ENCODE measurements around the gene EIF3F. TPM values are rescaled to one million over a fixed set of nuclear protein-coding genes. Genes with fewer than 3 reads are reported as not detected.

Gene EIF3F
- polyA plus RNA-seq, 3 donors, result 179 to 286 (median 243) TPM

- Histone ChIP-seq H4K20me1 (ENCODE audit: insufficient read depth, low read length) (no peaks in the 10 kb centered on the region), H3K79me2 (ENCODE audit: insufficient read depth, low read length) (no peaks in the 10 kb centered on the region), H3K4me2 (replicated peaks; ENCODE audit: extremely low read depth, low read length, poor library complexity, severe bottlenecking) (no peak overlapping the region), H3K27ac (ENCODE audit: low read depth in 1 of 2, low read length in 2 of 2) (no peak overlapping the region), H3K27me3 (ENCODE audit: control insufficient read depth in 2 of 2, insufficient read depth in 2 of 2, low read length in 2 of 2) (peaks cover 0 to 4% of the 10 kb centered on the region in 2 donors), H3K9me3 (replicated peaks in 1 of 2; ENCODE audit: control insufficient read depth in 1 of 2, insufficient read depth in 1 of 2, low read length in 2 of 2) (no peaks in the 10 kb centered on the region), H2AFZ (ENCODE audit: insufficient read depth, low read depth, low read length, poor library complexity, severe bottlenecking) (no peak overlapping the region), H3K4me3 (replicated peaks in 1 of 3; ENCODE audit: low read depth in 2 of 3, low read length in 3 of 3) (no peak overlapping the region), H3K9ac (ENCODE audit: insufficient read depth, low read length, poor library complexity, severe bottlenecking) (no peak overlapping the region), H3K36me3 (replicated peaks in 1 of 2; ENCODE audit: control insufficient read depth in 1 of 2, insufficient read depth in 2 of 2, low read length in 2 of 2) (no peaks in the 10 kb centered on the region), H3K4me1 (ENCODE audit: control insufficient read depth in 1 of 2, insufficient read depth in 2 of 2, low read length in 2 of 2) (no peaks in the 10 kb centered on the region)
- TF ChIP-seq, protein P1, sequence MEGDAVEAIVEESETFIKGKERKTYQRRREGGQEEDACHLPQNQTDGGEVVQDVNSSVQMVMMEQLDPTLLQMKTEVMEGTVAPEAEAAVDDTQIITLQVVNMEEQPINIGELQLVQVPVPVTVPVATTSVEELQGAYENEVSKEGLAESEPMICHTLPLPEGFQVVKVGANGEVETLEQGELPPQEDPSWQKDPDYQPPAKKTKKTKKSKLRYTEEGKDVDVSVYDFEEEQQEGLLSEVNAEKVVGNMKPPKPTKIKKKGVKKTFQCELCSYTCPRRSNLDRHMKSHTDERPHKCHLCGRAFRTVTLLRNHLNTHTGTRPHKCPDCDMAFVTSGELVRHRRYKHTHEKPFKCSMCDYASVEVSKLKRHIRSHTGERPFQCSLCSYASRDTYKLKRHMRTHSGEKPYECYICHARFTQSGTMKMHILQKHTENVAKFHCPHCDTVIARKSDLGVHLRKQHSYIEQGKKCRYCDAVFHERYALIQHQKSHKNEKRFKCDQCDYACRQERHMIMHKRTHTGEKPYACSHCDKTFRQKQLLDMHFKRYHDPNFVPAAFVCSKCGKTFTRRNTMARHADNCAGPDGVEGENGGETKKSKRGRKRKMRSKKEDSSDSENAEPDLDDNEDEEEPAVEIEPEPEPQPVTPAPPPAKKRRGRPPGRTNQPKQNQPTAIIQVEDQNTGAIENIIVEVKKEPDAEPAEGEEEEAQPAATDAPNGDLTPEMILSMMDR (IDR thresholded peaks at IDR 0.05), result no peak
- H3K27ac Mint-ChIP-seq, result no peak overlapping the region
- H3K9me3 Mint-ChIP-seq, result no peaks in the 10 kb centered on the region
- no peak for DNase-seq
- no peak overlapping the region for H3K4me3 Mint-ChIP-seq
- intact Hi-C loops (cut with micrococcal nuclease), result loop anchor here in 1 of 2 donors (2.0 kb wide), 1 partner anchor 67 kb away; no protein-coding TSS in a partner anchor
- H3K36me3 Mint-ChIP-seq, result no peaks in the 10 kb centered on the region
- peaks cover 9% of the 10 kb centered on the region for H3K4me1 Mint-ChIP-seq
- H3K27me3 Mint-ChIP-seq (ENCODE audit: low read depth in 3 of 3), result peaks cover 8 to 13% (median 11%) of the 10 kb centered on the region in 3 donors
- WGBS (ENCODE audit: insufficient coverage), result 79% methylated on average over 24 of the region's 32 CpGs
These were observed 44.3 kb downstream of the EIF3F start for GRCh38 chr11:8031248-8032115.

DNA sequence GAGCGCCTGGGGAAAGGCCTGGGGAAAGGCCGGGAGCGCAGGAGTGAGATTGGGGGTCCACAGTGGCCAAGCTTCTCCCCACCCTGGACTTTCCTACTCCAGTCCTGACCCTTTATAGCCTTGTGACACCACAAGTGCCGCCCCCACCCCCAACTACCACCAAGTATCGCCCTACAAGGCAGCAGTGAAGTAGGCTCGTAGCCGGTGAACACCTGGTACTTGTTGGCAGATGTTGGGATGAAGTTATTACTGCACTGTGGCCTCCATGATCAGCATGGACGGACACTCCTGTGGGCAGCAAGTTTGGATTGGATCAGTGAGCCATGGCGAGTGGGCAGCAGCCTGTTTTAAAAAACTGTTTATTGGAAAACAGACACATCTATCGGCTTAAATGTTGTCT is 45.0 kb downstream of the EIF3F start:
- TF ChIP-seq, protein P1 (IDR thresholded peaks at IDR 0.05), result no peak
- Histone ChIP-seq H3K27me3 (ENCODE audit: control insufficient read depth in 2 of 2, insufficient read depth in 2 of 2, low read length in 2 of 2) (peaks cover 0 to 4% of the 10 kb centered on the region in 2 donors), H3K9me3 (replicated peaks in 1 of 2; ENCODE audit: control insufficient read depth in 1 of 2, insufficient read depth in 1 of 2, low read length in 2 of 2) (no peaks in the 10 kb centered on the region), H3K9ac (ENCODE audit: insufficient read depth, low read length, poor library complexity, severe bottlenecking) (no peak overlapping the region), H3K36me3 (replicated peaks in 1 of 2; ENCODE audit: control insufficient read depth in 1 of 2, insufficient read depth in 2 of 2, low read length in 2 of 2) (no peaks in the 10 kb centered on the region), H4K20me1 (ENCODE audit: insufficient read depth, low read length) (no peaks in the 10 kb centered on the region), H3K27ac (ENCODE audit: low read depth in 1 of 2, low read length in 2 of 2) (no peak overlapping the region), H2AFZ (ENCODE audit: insufficient read depth, low read depth, low read length, poor library complexity, severe bottlenecking) (no peak overlapping the region), H3K4me1 (ENCODE audit: control insufficient read depth in 1 of 2, insufficient read depth in 2 of 2, low read length in 2 of 2) (no peaks in the 10 kb centered on the region), H3K4me2 (replicated peaks; ENCODE audit: extremely low read depth, low read length, poor library complexity, severe bottlenecking) (no peak overlapping the region), H3K79me2 (ENCODE audit: insufficient read depth, low read length) (no peaks in the 10 kb centered on the region), H3K4me3 (replicated peaks in 1 of 3; ENCODE audit: low read depth in 2 of 3, low read length in 3 of 3) (no peak overlapping the region)
- no peaks in the 10 kb centered on the region for H3K36me3 Mint-ChIP-seq
- intact Hi-C loops (cut with micrococcal nuclease), result loop anchor here in 1 of 2 donors (2.0 kb wide), 1 partner anchor 67 kb away; no protein-coding TSS in a partner anchor
- no peaks in the 10 kb centered on the region for H3K9me3 Mint-ChIP-seq
- no peak for DNase-seq
- no peak overlapping the region for H3K4me3 Mint-ChIP-seq
- H3K4me1 Mint-ChIP-seq, result peaks cover 9% of the 10 kb centered on the region
- WGBS (ENCODE audit: insufficient coverage), result 95% methylated on average over 3 of the region's 10 CpGs
- H3K27ac Mint-ChIP-seq, result no peak overlapping the region
- peaks cover 8 to 13% (median 11%) of the 10 kb centered on the region in 3 donors for H3K27me3 Mint-ChIP-seq (ENCODE audit: low read depth in 3 of 3)
